Measurements from ENCODE around the gene C2orf69. TPM values are rescaled to one million over a fixed set of nuclear protein-coding genes. Genes with fewer than 3 reads are reported as not detected.
A peak's percentile ranks its signal among the peaks of the same experiment; 100 is the strongest.

The C2orf69 gene
- total and polyA plus RNA-seq, 7 donors: 7.2 to 13.6 (median 11.1) TPM

- 0% methylated on average over 64 of the region's 64 CpGs for WGBS, 2 donors
- Histone ChIP-seq H3K4me3 (peak within 1 kb of the TSS; percentile 73 to 99 (median 86)), H3K36me3 (peaks cover 0 to 20% (median 6%) of the 10 kb centered on the region in 4 donors), H3K4me1 (peaks cover 0 to 40% (median 34%) of the 10 kb centered on the region in 4 donors), H3K27me3 (no peaks in the 10 kb centered on the region), H3K27ac (peak within 1 kb of the TSS; percentile 84 to 91 (median 88)), H3K9me3 (no peaks in the 10 kb centered on the region)
- peak; percentile 87 for DNase-seq
- intact Hi-C loops (cut with DNase I): loop anchor here (1.0 kb wide), 1 partner anchor 44 kb away; the partner anchor contains the start of gene C2orf69
- TF ChIP-seq EP300 (IDR thresholded peaks at IDR 0.05) (no peak), CTCF (IDR thresholded peaks at IDR 0.05) (peak in 1 of 4 experiments; percentile 3), POLR2A (IDR thresholded peaks at IDR 0.05) (peak; percentile 36 to 65), POLR2AphosphoS5 (IDR thresholded peaks at IDR 0.05) (peak; percentile 58 to 79 (median 66))
Measured at GRCh38 chr2:199955339-199956061, 44.4 kb downstream of the C2orf69 start, which contains the start of the genes MAIP1 and TYW5. Gene MAIP1, plus strand, starts transcription at chr2:199955582. Its CDS starts 217 bp downstream, at chr2:199955799. Gene TYW5, minus strand, starts transcription at chr2:199955491. Its CDS starts 21 bp downstream, at chr2:199955470.

GRCh38 chr2:199956062-199956380 is 44.9 kb downstream of the C2orf69 start:
- Histone ChIP-seq H3K4me1 (peaks cover 0 to 40% (median 34%) of the 10 kb centered on the region in 4 donors), H3K27ac (peak overlapping the region; percentile 84 to 91 (median 88)), H3K36me3 (peaks cover 0 to 25% (median 8%) of the 10 kb centered on the region in 4 donors), H3K27me3 (no peaks in the 10 kb centered on the region), H3K9me3 (no peaks in the 10 kb centered on the region), H3K4me3 (peak overlapping the region; percentile 73 to 99 (median 86))
- WGBS, 2 donors: 0 to 2% methylated on average over 10 of the region's 10 CpGs
- intact Hi-C loops (cut with DNase I): no loop called here
- no peak for TF ChIP-seq CTCF (IDR thresholded peaks at IDR 0.05)
- TF ChIP-seq EP300 (IDR thresholded peaks at IDR 0.05): no peak
- TF ChIP-seq POLR2AphosphoS5 (IDR thresholded peaks at IDR 0.05): no peak
- no peak for TF ChIP-seq POLR2A (IDR thresholded peaks at IDR 0.05)
- no peak for DNase-seq

- Histone ChIP-seq H3K27ac (no peak overlapping the region), H3K4me1 (peaks cover 0 to 40% (median 31%) of the 10 kb centered on the region in 4 donors), H3K36me3 (peaks cover 0 to 45% (median 19%) of the 10 kb centered on the region in 4 donors), H3K27me3 (no peaks in the 10 kb centered on the region), H3K9me3 (no peaks in the 10 kb centered on the region), H3K4me3 (no peak overlapping the region)
- DNase-seq: no peak
- no peak for TF ChIP-seq CTCF (IDR thresholded peaks at IDR 0.05)
- TF ChIP-seq EP300 (IDR thresholded peaks at IDR 0.05): no peak
- TF ChIP-seq POLR2AphosphoS5 (IDR thresholded peaks at IDR 0.05): no peak
- TF ChIP-seq POLR2A (IDR thresholded peaks at IDR 0.05): no peak
- intact Hi-C loops (cut with DNase I): no loop called here
- 91 to 93% methylated on average over 4 of the region's 4 CpGs for WGBS, 2 donors
Measured at GRCh38 chr2:199958014-199958413, 46.9 kb downstream of the C2orf69 start.

- intact Hi-C loops (cut with DNase I): no loop called here
- peaks cover 0 to 11% (median 8%) of the 10 kb centered on the region in 4 donors for H3K4me1 ChIP-seq
- no peak overlapping the region for H3K27ac ChIP-seq
- TF ChIP-seq CTCF (IDR thresholded peaks at IDR 0.05) (no peak), EP300 (IDR thresholded peaks at IDR 0.05) (no peak), POLR2AphosphoS5 (IDR thresholded peaks at IDR 0.05) (no peak), POLR2A (IDR thresholded peaks at IDR 0.05) (no peak)
- no peaks in the 10 kb centered on the region for H3K9me3 ChIP-seq
- no peak for DNase-seq
- 86 to 91% methylated on average over 2 of the region's 2 CpGs for WGBS, 2 donors
- H3K36me3 ChIP-seq: peaks cover 0 to 87% (median 27%) of the 10 kb centered on the region in 4 donors
- no peak overlapping the region for H3K4me3 ChIP-seq
- no peaks in the 10 kb centered on the region for H3K27me3 ChIP-seq
Measured at GRCh38 chr2:199962203-199962602, 51.1 kb downstream of the C2orf69 start.
